GM19193 (cell line): ENCODE data around the gene MAML3.

Source experiments
- POLR2A ChIP-seq: IDR thresholded peaks from 4 replicates; pipeline ENCODE4 v1.6.1; 2011; ENCODE audit not compliant: insufficient read depth, insufficient read length; ENCODE audit errors: extremely low read depth

The MAML3 gene

GRCh38 chr4:139783741-139784484 is 370.1 kb downstream of the MAML3 start:
- TF ChIP-seq POLR2A = no peak

DNA sequence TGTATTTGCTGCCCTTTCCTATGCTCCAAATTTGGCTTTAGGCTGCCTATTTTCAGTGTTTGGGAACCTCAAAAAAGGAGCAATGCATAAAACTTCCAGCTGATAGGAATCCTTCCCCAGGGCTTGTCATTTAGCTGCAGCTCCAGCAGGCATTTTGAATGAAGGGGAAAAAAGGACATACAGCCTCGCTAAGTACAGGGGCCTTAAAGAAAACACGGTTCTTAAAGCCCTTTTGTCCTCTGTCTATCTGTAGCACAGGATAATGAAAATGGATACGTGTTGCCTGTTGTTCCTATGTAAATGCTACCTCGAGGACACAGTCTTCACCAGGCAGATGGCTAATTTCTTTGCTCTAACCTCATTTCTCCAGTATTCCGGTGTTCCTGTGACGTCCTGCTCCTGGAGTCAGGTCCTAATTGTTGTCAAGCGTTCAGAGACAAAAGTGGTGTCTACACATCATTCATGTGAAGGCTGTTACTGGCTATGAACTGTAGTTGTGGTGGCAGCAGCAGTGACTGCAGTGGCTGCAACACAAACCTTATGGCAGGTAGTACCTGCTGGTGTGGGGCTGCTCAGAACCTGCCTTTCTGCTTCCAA is 371.0 kb downstream of the MAML3 start:
- no peak for TF ChIP-seq POLR2A

DNA sequence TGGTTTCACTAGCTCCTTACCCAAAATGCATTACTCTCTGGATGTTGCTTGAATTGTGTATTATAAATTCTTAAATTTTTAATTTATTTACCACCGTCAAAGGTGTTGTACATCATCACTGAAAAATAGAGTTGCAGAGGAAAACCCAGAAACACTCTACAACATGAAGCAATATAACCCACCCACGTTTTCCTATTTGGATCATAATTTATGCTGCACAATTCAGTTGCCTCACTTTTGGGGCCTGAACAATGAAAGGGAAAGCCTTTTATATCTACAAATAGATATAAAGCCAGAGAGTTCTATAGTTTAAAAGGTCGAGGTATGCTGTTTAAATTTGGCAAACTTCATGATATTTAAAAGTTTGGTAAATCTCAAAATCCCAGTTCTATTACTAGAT is 372.9 kb downstream of the MAML3 start:
- no peak for TF ChIP-seq POLR2A

GRCh38 chr4:139779691-139780090 is 374.3 kb downstream of the MAML3 start:
- no peak for TF ChIP-seq POLR2A

DNA sequence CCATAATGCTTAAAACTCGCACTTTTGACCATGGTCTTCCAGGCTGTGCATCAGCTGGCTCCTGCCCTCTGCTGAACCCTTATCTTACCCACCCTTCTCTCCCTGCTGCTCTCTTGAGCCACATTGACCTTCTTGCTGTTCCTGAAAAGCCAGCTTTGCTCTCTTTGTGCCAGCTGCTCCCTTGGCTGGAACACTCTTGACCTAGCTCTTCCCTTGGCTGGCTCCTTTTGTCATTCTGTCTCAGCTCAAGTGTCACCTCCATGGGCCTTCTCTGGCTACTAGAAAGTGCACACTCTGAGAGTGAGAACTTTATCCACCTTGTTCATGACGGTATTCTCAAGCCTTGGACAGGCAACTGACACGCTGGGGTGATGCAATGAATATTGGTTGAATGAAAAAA is 376.2 kb downstream of the MAML3 start:
- TF ChIP-seq POLR2A = no peak

DNA sequence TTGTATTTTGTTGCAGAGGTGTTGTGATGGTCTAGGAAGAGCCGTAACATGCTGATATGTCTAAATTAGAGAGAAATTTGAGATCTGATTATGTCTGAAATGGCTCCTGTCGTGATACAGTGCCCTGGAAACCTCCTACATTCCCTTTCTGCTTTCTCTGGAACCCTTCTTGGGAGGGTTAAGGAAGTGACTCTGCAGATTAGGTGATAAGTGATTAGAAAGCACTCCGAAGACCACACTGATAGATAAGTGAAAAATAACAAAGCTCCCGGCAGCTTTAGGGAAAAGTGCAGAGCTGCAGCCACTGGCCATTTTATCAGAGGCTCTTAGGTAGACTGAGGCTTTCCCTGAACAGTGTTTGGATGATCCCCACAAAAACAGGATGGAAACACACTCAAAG is 377.7 kb downstream of the MAML3 start:
- no peak for TF ChIP-seq POLR2A

DNA sequence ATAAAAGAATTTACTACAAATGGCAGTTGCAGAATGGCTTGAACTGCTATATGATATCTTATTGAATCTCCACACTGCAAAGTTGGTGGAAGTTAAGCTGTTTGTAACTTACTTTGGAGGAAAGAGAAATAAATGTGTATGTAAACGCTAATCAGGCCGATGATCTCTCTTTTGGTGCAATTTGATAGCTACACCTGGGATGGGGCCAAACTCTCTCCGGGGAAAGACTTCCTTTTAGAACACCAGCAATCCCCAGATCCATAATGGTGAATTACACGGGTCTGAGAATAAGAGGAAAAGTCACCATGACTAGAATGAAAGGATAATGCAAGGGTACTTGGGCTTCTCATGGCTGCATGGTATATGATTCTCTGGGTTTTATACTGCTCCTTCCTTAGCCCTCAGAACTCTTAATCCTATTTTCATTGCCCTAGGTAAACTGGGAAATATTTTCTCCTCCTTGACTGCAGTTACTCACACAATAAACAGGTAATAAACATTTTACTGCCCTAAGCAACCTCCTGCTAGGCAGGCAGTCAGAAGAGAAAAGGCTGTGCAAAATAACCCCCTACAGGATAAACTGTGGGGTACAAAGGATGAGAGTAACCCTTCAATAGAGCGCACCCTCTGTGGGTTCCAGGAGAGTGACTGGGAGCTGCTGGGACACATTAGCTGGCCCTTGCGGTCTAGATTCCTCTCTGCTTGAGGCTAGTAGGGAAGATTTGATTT is 379.1 kb downstream of the MAML3 start:
- no peak for TF ChIP-seq POLR2A

DNA sequence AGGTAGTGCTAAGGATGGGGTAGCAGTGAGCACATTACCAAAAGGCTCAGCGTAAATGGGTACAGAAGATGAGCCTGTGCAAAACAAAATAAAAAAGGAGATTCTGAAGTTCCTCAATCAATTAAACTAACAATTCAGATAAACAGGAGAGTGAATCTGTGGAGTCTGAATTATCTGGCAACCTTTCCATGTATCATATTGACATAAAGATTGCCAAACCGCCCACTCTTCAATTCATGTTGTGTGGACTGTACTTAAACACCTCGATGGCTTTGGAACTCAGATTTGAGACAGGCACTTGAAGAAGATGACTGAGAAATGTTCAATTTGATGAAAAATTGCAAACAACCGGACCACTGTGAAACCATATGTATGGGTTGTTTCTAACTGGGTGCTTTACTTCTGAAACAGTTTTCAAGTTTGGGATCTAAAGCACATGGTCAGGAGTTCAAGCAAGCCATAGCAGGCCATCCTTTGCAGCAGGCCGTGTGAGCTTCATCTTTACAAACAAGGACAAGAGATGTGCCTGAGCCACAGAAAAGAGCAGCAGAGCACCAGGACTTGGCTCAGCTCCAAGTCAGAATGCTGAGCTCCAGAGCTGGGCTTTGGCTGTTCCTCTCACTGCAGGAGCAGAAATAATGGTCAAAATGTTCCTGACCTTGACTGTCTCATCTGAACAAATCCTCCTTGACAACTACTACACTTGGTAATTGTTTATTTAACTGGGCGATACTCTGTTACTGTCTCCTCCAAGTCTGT is 380.2 kb downstream of the MAML3 start:
- no peak for TF ChIP-seq POLR2A

DNA sequence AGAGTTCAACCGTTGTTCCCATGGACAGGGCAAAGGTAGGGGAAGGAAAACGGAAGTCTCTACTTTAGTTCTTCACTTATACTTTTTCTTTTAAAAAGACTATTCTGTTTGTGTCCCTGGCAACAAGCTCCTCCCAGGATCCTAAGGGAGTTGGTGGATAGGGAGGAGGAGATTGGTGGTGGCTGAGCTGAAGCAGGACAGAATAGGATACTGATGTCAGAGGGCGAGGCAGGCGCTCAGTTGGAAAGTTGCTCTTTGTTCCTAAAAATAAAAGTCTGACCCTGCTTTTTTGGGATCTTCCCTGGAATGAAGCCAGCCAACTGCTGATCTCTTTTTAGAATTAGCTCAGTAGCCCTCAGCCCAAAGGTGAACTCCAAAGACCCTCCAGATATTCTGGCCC is 383.6 kb downstream of the MAML3 start:
- TF ChIP-seq POLR2A = no peak

GRCh38 chr4:139769364-139769763 is 384.6 kb downstream of the MAML3 start:
- no peak for TF ChIP-seq POLR2A

- TF ChIP-seq POLR2A = no peak
Measured at GRCh38 chr4:139768896-139769295, 385.1 kb downstream of the MAML3 start.

DNA sequence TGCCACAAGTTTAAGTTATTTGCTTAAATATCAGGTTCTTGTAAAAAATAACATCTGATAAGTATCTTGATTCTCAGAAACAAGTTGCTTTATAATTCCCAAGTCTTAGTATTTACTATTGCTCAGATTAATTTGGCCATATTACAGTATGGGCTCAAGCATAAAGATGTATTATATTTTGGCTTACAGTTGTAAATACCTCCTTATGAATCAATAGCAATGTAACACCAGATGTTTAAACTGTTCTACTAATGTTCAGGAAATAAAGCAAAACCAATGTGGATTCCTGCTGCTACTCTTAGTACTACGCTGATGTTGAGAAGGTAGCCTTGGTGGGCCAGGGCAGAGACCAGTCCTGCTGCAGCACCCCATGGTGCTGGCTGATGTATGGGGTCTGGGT is 385.6 kb downstream of the MAML3 start:
- TF ChIP-seq POLR2A = no peak

GRCh38 chr4:139767585-139767984 is 386.4 kb downstream of the MAML3 start:
- no peak for TF ChIP-seq POLR2A

GRCh38 chr4:139767168-139767567 is 386.8 kb downstream of the MAML3 start:
- no peak for TF ChIP-seq POLR2A

- TF ChIP-seq POLR2A = no peak
Measured at GRCh38 chr4:139764686-139765310, 389.2 kb downstream of the MAML3 start.
